Measurements from ENCODE around the gene CCDC88A.

DNA sequence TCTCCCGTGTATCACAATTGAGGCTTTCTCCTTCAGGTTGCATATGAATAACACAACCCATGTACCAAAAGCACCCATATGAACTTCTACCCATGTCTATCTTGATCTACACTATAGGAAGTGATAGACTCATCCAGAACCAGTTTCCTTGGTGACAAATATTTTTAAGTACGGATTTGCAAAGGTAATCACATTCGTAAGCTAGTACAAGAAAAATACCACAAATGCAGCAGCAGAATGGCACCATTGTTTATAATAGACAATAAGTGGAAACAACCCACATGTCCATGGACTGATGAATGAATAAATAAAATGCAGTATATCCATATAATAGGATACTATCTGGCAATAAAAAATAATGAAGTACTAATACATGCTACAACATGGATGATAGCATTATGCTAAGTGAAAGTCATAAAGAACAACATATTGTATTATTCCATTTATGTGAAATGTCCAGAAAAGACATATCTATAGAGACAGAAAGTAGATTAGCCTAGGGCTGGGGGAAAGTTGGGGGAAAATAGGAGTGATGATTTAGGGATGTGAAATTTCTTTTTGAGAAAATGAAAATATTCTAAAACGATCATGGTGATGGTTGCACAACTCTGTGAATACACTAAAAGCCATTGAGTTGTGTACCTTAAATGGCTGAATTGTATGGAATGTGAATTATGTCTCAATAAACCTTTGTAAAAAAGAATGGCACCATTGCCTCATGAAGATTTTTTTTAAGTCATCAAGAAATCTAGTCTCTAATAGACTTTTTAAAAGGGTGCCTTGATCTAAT, 3.4 kb upstream of the CCDC88A start:
- TF ChIP-seq CTCF (IDR thresholded peaks at IDR 0.05; ENCODE audit: low read depth, low read length), result no peak
- no peak for TF ChIP-seq EZH2phosphoT487 (IDR thresholded peaks at IDR 0.05; ENCODE audit: low read depth)

Data from OCI-LY3 (cell line).